GM19452 (cell line): ENCODE results near the gene MRPL44.

Experiments
- ATAC-seq: cut with Tn5 transposase; IDR thresholded peaks from one replicate; pipeline ENCODE4 v1.9.1; 2021; ENCODE audit not compliant: unreplicated experiment

Gene MRPL44

GRCh38 chr2:223957092-223957851, at the start of gene MRPL44:
Gene MRPL44, plus strand, starts transcription at chr2:223957463. Its CDS starts 10 bp downstream, at chr2:223957473.
- peak; percentile 88 for ATAC-seq

- ATAC-seq, result no peak
Observed at GRCh38 chr2:223908304-223908998, 48.8 kb upstream of the MRPL44 start.

GRCh38 chr2:223909001-223909741, 48.1 kb upstream of the MRPL44 start:
- ATAC-seq, result no peak

GRCh38 chr2:223914324-223914723, 42.9 kb upstream of the MRPL44 start:
- ATAC-seq, result no peak

DNA sequence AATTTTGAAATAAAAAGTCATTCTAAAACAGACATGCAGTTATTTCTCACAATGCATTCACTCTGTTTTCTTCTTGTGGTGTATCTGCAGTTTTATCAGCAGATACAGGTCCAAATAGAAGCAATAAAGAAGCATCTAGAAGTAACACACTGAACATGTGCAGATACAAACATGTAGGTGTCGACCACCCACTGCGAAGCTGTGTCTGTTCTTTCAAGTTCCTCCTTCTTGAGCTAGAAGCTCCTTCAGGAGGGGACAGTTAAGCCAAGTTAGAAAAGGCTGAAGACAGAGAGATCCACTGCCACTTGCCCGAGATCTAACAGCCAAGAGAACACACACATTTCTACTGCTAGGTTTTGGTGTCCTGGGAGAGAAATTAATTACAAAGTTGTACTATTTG, 42.2 kb upstream of the MRPL44 start:
- no peak for ATAC-seq

DNA sequence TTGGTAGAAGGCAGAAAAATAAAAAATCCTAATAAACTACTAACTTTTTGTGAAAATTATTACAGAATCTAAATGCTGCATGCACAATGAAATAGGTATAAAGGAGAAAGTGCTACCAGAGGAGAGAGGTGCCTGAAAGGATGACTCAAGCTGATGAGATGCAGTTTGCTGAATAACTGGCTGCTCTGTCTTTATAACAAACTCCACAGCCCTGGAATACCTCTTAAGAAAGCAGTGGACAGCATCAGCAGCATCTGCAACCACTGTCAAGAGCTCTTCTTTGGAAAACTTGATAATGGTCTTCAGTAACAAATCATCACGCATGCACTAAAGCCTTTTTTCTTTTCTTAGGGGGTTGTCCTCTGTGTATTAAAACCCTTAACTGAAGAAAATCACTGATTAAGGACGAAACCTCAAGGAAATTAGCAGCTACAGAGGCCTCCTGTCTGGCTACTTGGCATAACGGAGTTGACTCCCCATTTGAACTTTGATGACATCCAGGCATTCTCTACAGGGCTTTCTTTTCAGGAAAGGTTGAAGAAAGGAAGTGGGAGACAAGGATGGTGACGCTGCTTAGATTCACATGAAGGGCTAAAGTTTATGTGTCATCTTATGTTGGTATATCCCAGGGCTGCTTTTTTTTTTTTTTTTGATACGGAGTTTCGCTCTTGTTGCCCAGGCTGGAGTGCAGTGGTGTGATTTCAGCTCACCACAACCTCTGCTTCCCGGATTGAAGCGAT, 40.9 kb upstream of the MRPL44 start:
- ATAC-seq, result no peak

- no peak for ATAC-seq
Observed at GRCh38 chr2:223918671-223919134, 38.6 kb upstream of the MRPL44 start.

GRCh38 chr2:223920109-223920508, 37.2 kb upstream of the MRPL44 start:
- no peak for ATAC-seq

DNA sequence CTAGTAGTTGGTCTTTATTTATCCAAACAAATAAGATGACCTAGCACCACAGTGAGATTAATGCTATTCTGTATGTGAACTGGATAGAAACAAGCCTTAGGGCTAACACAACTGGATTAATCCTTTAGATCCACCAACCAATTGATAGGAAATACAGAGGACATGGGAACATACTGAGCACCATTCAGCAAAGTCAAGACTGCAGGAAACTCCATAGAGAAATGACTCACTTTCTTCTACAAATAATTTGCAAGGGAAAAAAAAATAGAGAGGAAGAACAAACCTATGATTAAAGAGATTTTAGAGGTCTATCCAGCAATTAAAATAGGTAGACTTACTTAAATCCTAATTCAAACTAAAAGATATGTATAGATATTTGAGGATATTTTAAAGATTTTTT, 36.1 kb upstream of the MRPL44 start:
- ATAC-seq, result no peak

DNA sequence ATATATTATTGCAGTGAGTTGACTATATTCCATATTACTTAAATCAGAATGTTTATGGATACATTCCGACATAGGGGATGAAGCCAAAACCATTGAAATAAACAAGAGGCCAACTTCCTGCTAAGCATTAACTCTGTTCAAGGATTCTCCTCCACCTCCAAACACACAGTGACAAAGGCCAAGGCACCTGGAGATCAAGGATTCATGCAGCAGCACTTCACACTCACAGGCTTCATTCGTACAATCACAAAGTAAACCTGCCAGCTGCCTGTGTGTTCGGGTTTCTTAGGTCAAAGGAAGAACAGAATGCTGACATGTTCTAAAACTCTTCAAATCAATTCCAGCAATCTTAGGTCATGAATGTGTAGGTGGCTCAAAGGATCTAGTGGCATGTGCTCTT, 35.0 kb upstream of the MRPL44 start:
- ATAC-seq, result no peak

DNA sequence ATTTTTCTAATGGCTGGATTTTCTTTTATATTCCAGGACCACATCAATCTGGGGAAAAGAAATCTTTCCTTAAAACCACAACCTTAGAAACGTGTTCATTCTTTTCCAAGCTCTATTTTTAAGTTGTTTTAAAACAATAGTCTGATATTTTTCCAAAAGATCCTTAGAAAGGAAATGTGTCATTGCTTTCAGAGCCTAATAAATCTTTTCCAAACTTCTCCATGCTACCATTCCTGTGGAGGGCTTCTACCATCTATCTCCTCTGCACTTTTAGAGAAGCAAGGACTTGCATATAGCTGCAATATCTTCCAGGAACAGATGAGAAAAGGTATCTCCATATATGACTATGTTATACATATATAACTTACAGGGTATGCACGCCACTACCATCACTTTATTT, 33.3 kb upstream of the MRPL44 start:
- ATAC-seq, result no peak

- ATAC-seq, result no peak
Observed at GRCh38 chr2:223925106-223925505, 32.2 kb upstream of the MRPL44 start.

DNA sequence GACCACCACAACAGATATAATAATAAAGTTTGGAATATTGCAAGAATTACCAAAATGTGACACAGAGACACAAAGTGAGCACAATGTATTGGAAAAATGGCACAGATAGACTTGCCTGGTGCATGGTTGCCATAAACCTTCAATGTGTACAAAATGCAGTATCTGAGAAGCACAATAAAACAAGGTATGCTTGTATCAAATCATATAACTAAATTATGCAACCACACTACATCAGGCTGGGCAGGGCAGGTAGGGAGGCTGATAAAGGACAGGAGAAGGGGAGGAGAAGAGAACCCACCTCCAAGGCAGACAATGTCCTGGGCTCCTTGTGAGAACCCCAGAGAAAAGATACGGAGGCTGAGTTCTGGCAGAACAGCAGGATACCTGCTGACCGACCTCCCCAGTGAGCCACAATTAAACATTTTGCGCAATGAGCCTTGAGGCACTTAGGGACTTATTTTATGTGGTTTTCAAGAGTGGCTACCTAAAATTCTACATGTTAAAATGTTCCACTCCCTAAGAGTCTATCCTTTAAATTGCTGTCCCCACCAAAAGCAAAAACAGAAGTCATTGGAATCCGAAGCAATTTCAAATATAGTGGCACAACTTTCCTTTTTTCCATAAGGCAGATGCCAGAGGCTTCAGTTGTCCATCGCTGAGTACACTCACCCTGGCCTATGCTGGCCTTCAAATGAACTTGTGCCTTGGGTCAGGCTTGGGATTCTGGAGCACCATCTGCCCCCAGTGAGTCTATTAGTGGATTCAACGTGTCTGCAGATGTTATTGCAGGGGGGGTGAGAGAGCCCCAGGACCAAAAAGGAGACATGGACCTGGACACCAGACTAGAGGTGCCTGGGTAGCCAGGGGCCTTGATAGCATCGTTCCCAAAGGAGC, 28.9 kb upstream of the MRPL44 start:
- ATAC-seq, result no peak

- ATAC-seq, result no peak
Observed at GRCh38 chr2:223929571-223930102, 27.6 kb upstream of the MRPL44 start.

GRCh38 chr2:223930103-223930976, 26.9 kb upstream of the MRPL44 start:
- ATAC-seq, result no peak

GRCh38 chr2:223932816-223933800, 24.2 kb upstream of the MRPL44 start:
- no peak for ATAC-seq

DNA sequence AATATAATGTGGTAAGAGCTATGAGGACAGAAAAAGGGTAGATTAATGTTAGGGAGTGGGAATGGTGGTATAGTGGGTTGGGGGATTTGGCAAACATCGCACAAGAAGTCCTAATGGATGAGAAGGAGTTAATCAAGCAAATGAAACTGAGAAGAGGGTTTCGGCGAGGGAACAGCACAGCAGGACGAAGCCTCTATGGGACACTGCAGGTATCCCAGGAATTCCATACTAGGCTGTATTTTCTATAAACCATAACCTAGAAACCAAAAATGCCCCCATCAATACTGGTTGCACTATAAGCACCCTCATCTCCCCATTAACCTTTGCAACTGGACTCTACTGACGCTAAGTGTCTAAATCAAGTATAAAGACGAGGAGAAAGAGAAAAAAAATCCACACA, 22.4 kb upstream of the MRPL44 start:
- ATAC-seq, result no peak
